Progenitor cell of endocrine pancreas (in vitro differentiated cells): ENCODE results near the gene SYTL3. TPM values are rescaled to one million over a fixed set of nuclear protein-coding genes. Genes with fewer than 3 reads are reported as not detected.

ENCODE experiments used
- DNase-seq: peaks from one replicate; pipeline ENCODE4 v3.0.0; 2021; ENCODE audit warnings: low spot score; ENCODE audit not compliant: unreplicated experiment
- H3K27ac Mint-ChIP-seq: 2 replicates; pipeline ENCODE4 v1.8.0; 2021; ENCODE audit warnings: mild to moderate bottlenecking, moderate library complexity, mixed read lengths
- H3K27me3 Mint-ChIP-seq: 2 replicates; pipeline ENCODE4 v1.8.0; 2021; ENCODE audit warnings: mixed read lengths
- H3K36me3 Mint-ChIP-seq: 2 replicates; pipeline ENCODE4 v1.8.0; 2022; ENCODE audit warnings: mixed read lengths; ENCODE audit not compliant: insufficient read depth
- H3K4me1 Mint-ChIP-seq: 2 replicates; pipeline ENCODE4 v1.8.0; 2021; ENCODE audit warnings: low read depth, mixed read lengths
- H3K4me3 Mint-ChIP-seq: 2 replicates; pipeline ENCODE4 v1.8.0; 2021; ENCODE audit warnings: low read depth, mild to moderate bottlenecking, moderate library complexity, mixed read lengths
- H3K9me3 Mint-ChIP-seq: 2 replicates; pipeline ENCODE4 v1.8.0; 2021; ENCODE audit warnings: low read depth, mixed read lengths
- total RNA-seq: library from RNA; stranded (reverse); gene quantifications from 2 replicates; pipeline ENCODE4 v1.2.1, GENCODE V29; 2021
- TF ChIP-seq, protein P1 (sequence below): fragments of 200-600 bp; sonication (generic); IDR thresholded peaks from one replicate; pipeline ENCODE4 v1.5.0; 2021; ENCODE audit warnings: antibody characterized with exemption, mild to moderate bottlenecking; ENCODE audit not compliant: unreplicated experiment

Gene SYTL3
- total RNA-seq, 1 donor from 2014 or later: 2.1 TPM

DNA sequence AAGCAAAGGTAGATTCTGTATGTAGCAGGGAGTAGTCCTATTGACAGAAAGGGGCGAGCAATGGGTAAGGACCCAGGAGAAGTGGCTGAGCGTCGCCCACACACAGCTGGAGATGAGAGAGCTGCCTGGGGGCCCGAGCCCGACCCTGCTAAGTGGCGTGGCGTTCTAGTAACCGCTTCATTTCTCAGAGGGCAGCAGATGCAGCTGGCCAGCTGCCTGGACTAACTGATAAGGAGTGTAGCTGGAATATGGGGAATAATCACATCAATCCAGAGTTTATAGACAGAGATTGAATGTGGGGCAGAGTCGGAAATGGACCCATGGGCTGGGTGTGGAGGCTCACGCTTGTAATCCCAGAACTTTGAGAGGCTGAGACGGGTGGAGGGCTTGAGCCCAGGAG lies 104.9 kb downstream of the SYTL3 start:
- no peak for DNase-seq
- Mint-ChIP-seq H3K9me3 (no peaks in the 10 kb centered on the region), H3K27ac (no peak overlapping the region), H3K4me3 (no peak overlapping the region), H3K4me1 (peaks cover 22% of the 10 kb centered on the region), H3K27me3 (peaks cover 3% of the 10 kb centered on the region), H3K36me3 (no peaks in the 10 kb centered on the region)
- TF ChIP-seq, protein P1, sequence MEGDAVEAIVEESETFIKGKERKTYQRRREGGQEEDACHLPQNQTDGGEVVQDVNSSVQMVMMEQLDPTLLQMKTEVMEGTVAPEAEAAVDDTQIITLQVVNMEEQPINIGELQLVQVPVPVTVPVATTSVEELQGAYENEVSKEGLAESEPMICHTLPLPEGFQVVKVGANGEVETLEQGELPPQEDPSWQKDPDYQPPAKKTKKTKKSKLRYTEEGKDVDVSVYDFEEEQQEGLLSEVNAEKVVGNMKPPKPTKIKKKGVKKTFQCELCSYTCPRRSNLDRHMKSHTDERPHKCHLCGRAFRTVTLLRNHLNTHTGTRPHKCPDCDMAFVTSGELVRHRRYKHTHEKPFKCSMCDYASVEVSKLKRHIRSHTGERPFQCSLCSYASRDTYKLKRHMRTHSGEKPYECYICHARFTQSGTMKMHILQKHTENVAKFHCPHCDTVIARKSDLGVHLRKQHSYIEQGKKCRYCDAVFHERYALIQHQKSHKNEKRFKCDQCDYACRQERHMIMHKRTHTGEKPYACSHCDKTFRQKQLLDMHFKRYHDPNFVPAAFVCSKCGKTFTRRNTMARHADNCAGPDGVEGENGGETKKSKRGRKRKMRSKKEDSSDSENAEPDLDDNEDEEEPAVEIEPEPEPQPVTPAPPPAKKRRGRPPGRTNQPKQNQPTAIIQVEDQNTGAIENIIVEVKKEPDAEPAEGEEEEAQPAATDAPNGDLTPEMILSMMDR: no peak

DNA sequence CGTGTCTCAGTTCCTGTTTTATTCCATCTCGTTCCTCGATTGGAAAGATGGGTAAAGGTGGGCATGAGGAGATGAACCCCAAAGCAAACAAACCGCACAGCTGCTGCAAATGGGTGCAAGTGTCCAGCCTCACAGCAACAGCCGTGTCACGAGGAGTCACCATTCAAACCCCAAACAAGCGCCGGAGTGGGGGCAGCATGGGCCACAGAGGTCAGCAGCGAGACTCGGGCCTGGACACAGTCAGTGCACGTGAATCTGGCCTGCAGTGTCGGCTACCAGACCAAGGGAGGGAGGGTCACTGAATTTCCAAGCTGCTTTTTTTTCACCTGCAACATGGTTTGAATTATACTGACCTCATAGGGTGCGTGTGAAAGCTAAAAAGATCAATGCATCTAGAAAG lies 105.8 kb downstream of the SYTL3 start:
- Mint-ChIP-seq H3K4me1 (peaks cover 22% of the 10 kb centered on the region), H3K4me3 (no peak overlapping the region), H3K9me3 (no peaks in the 10 kb centered on the region), H3K36me3 (no peaks in the 10 kb centered on the region), H3K27ac (no peak overlapping the region), H3K27me3 (peaks cover 3% of the 10 kb centered on the region)
- TF ChIP-seq, protein P1: no peak
- DNase-seq: no peak

DNA sequence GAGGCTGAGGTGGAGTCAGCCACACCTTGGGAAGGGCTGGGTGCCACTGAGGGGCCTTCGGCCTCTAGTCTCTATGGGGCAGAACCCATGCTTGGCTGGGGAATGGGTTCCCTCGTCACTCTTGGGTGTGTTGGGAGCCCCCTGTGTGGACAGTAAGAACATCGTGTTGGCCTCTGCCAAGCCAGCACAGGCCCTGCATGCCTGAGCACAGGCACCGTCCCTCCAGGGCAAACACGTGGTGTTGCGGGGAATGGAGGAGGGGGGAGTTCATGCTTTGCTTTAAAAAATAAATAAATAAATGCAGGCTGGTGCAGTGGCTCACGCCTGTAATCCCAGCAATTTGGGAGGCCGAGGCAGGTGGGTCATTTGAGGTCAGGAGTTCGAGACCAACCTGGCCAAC lies 106.3 kb downstream of the SYTL3 start:
- H3K27ac Mint-ChIP-seq: no peak overlapping the region
- H3K27me3 Mint-ChIP-seq: peaks cover 3% of the 10 kb centered on the region

DNA sequence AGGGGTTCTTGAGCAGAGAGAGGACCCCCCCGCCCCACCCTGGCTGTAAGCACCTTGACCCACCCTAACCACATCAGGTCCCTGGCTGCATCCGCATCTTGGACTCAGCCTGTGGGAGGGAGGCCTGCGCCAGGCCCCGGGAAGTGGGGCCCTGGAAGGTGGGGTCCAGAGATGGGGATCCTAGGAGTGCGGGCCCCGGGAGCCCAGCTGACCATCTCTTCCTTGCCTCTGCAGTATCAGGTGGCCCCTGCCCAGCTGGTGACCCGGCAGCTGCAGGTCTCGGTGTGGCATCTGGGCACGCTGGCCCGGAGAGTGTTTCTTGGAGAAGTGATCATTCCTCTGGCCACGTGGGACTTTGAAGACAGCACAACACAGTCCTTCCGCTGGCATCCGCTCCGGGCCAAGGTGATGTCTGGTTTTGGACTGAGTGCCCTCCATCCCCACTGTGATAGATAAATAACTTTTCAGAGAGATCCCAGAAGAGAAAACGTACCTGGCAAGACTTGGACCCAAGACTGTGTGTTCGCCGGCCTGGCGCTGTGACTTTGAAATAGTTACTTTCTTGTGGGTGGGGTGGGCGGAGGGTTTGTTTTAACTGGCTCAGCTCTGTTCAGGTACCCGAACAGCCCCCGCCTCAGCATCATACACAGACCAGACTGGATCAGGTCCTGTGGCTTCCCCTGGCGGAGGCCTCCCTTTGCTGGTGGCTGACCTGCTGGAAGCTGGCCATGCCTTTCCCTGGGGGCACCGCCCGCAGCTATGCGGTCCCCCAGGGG lies 107.3 kb downstream of the SYTL3 start:
- H3K36me3 Mint-ChIP-seq: no peaks in the 10 kb centered on the region
- H3K27me3 Mint-ChIP-seq: peaks cover 3% of the 10 kb centered on the region
- no peaks in the 10 kb centered on the region for H3K9me3 Mint-ChIP-seq
- DNase-seq: no peak
- TF ChIP-seq, protein P1: no peak
- no peak overlapping the region for H3K27ac Mint-ChIP-seq
- H3K4me1 Mint-ChIP-seq: peaks cover 18% of the 10 kb centered on the region
- H3K4me3 Mint-ChIP-seq: no peak overlapping the region

More for the DNA sequence above, 106.3 kb downstream of the SYTL3 start:
- TF ChIP-seq, protein P1: no peak
- no peaks in the 10 kb centered on the region for H3K36me3 Mint-ChIP-seq
- no peak for DNase-seq
- H3K4me3 Mint-ChIP-seq: no peak overlapping the region
- no peaks in the 10 kb centered on the region for H3K9me3 Mint-ChIP-seq
- H3K4me1 Mint-ChIP-seq: peaks cover 22% of the 10 kb centered on the region

DNA sequence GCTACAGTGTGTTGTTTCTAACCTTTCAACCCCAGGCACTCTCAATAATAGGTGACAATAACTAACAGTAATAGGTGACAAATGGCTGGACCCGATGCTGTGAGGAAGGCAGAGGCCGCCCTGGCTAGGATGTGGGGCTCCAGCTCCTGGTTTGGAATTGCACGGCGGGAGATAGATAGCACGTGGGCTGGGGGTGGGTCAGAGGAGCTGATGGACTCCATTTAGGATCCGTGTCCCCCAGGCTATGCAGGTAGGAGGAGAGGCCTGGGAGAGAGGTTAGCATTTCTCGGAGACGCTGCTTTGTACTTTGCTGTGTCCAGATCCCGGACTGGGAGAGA lies 107.9 kb downstream of the SYTL3 start:
- TF ChIP-seq, protein P1: no peak
- Mint-ChIP-seq H3K36me3 (peaks cover under 1% of the 10 kb centered on the region), H3K9me3 (no peaks in the 10 kb centered on the region), H3K27ac (no peak overlapping the region), H3K4me1 (peaks cover 20% of the 10 kb centered on the region), H3K4me3 (no peak overlapping the region), H3K27me3 (peaks cover 3% of the 10 kb centered on the region)
- DNase-seq: no peak
